ENCODE results near the gene DPYSL5.

The DPYSL5 gene

DNA sequence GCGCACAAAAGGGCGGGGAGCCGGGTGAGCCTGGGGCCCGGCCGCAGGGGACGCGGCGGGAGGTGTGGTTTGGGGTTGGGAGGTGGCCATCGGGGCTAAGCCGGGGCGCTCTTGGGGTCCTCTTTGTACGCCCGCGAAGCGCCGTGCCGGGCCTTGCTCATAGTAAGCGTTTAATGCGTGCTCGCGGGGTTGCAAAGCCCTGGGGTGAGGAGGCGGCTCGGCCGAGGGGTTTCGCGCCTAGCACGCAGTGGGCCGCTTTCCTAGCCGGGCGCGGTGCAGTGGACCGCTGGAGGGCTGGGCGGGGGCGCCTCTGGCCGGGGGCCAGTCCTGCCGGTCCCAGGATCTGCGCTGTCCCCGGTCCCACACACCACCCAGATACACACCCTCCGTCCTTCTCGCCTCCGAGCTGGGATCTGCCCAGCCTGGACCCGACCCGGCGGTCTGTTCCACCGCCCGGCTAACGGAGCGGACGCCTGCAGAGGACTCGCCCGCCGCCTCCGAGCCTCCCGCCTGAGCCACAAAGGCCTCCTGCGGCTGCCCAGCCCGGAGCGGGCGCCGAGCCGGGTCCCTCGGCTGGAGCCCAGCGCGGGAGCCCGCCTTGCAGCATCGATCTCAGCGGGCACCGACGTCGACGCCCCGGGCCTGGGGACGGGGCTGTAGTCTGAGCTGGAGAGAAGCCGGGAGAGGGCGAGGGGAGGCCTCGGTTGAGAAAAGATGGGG is 564 bp downstream of the DPYSL5 start:
- H3K4me1 Mint-ChIP-seq, result peaks cover 36% of the 10 kb centered on the region
- no peaks in the 10 kb centered on the region for H3K9me3 Mint-ChIP-seq
- no peak overlapping the region for H3K27ac Mint-ChIP-seq
- H3K27me3 Mint-ChIP-seq (ENCODE audit: low read depth), result peaks cover 79% of the 10 kb centered on the region
- no peaks in the 10 kb centered on the region for H3K36me3 Mint-ChIP-seq (ENCODE audit: low read depth)
- peak overlapping the region; percentile 81 to 89 (median 84) for H3K4me3 Mint-ChIP-seq
- TF ChIP-seq, protein P1, sequence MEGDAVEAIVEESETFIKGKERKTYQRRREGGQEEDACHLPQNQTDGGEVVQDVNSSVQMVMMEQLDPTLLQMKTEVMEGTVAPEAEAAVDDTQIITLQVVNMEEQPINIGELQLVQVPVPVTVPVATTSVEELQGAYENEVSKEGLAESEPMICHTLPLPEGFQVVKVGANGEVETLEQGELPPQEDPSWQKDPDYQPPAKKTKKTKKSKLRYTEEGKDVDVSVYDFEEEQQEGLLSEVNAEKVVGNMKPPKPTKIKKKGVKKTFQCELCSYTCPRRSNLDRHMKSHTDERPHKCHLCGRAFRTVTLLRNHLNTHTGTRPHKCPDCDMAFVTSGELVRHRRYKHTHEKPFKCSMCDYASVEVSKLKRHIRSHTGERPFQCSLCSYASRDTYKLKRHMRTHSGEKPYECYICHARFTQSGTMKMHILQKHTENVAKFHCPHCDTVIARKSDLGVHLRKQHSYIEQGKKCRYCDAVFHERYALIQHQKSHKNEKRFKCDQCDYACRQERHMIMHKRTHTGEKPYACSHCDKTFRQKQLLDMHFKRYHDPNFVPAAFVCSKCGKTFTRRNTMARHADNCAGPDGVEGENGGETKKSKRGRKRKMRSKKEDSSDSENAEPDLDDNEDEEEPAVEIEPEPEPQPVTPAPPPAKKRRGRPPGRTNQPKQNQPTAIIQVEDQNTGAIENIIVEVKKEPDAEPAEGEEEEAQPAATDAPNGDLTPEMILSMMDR (IDR thresholded peaks at IDR 0.05; ENCODE audit: unreplicated experiment in 3 of 3), result no peak

DNA sequence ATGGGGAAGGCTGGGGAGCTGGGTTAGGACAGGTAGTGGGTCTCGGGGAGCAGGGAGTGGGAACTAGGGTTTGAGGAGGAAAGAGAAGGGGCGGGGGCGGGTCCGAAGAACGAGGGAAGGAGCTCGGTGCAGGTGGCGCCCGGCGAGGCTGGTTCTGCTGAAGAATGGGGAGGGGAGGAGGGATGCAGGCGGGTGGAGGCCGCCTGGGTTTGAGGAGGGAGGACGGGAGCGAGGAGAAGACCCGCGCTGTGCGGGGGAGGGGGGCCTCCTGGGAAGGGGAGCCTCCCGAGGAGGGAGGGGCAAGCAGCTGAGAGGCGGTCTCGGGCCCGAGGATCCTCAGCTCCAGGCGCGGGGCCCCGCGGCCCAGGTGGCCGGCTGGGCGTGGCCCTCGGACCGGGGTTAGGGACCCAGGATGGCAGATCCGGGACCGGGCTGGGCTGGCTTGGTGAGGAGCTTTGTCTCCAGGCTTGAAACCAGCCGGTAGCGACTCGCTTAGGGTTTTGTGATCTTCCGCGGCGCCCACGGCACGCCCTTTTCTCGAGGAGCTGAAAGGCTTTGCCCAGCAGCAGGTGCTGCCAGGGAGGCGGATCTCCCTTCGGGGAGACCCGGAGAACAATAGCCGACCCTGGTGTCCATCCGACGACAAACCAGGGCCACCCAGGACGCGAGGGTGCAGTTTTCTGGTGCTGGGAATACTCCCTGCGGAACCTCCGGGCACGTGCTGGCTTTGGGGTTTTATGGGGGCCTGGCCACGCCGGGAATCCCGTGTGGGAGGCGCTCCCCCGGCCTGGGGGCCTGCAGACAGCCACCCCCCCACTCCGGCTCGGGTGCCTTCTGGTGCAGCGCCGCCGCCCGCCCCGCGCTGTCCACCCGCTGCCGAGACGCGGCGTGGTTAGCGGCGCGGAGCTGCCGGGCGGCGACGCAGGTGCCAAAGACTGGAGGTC is 1.4 kb downstream of the DPYSL5 start:
- Mint-ChIP-seq H3K4me3 (peak overlapping the region; percentile 81 to 89 (median 84)), H3K27me3 (ENCODE audit: low read depth) (peaks cover 74% of the 10 kb centered on the region), H3K27ac (no peak overlapping the region), H3K9me3 (no peaks in the 10 kb centered on the region), H3K4me1 (peaks cover 36% of the 10 kb centered on the region), H3K36me3 (ENCODE audit: low read depth) (no peaks in the 10 kb centered on the region)
- TF ChIP-seq, protein P1 (IDR thresholded peaks at IDR 0.05; ENCODE audit: unreplicated experiment in 3 of 3), result no peak

DNA sequence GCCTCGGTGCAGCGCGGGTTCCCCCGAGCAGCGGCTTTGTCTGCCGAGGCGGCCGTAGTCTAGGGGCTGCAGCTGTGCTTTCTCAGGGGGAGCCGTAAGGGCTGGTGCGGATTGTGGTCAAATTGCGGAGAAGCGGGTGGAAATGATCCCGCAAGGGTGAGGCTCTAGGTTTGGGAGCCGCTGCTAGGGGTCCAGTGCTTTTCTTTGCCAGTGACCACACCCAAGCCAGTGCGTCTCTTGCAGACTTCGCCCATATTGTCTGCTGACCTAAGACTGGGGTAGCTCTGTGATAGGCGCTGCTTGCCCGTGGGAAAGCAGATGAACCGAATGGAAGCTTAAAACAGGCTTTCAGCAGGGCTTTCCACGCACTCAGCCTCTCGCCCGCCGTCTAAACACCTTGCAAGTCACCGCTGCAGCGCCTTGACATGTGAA is 2.1 kb downstream of the DPYSL5 start:
- no peak overlapping the region for H3K27ac Mint-ChIP-seq

DNA sequence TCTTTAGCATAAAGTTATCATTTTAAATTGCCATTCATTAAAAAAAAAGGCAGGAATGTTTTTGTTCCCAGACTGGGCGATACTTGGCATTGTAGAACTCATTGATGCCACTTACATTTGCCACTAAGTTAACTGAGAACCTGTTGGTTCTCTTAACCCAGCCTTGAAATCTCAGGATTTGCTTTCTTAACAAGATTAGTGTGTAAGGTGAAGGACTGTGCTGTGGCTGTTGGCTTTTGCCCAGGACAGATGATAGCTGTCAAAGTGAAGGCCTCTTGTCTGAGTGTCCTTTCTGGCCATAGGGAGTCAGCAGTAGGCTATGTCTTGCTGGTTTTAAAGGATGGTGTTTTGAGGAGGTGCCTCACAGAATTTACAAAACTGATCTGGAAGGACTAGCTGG is 2.6 kb downstream of the DPYSL5 start:
- H3K4me3 Mint-ChIP-seq, result peak overlapping the region; percentile 73 to 82 (median 81)
- TF ChIP-seq, protein P1 (IDR thresholded peaks at IDR 0.05; ENCODE audit: unreplicated experiment in 3 of 3), result no peak
- no peaks in the 10 kb centered on the region for H3K36me3 Mint-ChIP-seq (ENCODE audit: low read depth)
- no peaks in the 10 kb centered on the region for H3K9me3 Mint-ChIP-seq
- H3K27ac Mint-ChIP-seq, result no peak overlapping the region
- H3K4me1 Mint-ChIP-seq, result peaks cover 38% of the 10 kb centered on the region
- H3K27me3 Mint-ChIP-seq (ENCODE audit: low read depth), result peaks cover 74% of the 10 kb centered on the region

More for the DNA sequence above, 2.1 kb downstream of the DPYSL5 start:
- TF ChIP-seq, protein P1 (IDR thresholded peaks at IDR 0.05; ENCODE audit: unreplicated experiment in 3 of 3), result no peak
- Mint-ChIP-seq H3K4me3 (peak overlapping the region; percentile 73 to 82 (median 81)), H3K27me3 (ENCODE audit: low read depth) (peaks cover 75% of the 10 kb centered on the region), H3K4me1 (peaks cover 36% of the 10 kb centered on the region), H3K9me3 (no peaks in the 10 kb centered on the region), H3K36me3 (ENCODE audit: low read depth) (no peaks in the 10 kb centered on the region)

DNA sequence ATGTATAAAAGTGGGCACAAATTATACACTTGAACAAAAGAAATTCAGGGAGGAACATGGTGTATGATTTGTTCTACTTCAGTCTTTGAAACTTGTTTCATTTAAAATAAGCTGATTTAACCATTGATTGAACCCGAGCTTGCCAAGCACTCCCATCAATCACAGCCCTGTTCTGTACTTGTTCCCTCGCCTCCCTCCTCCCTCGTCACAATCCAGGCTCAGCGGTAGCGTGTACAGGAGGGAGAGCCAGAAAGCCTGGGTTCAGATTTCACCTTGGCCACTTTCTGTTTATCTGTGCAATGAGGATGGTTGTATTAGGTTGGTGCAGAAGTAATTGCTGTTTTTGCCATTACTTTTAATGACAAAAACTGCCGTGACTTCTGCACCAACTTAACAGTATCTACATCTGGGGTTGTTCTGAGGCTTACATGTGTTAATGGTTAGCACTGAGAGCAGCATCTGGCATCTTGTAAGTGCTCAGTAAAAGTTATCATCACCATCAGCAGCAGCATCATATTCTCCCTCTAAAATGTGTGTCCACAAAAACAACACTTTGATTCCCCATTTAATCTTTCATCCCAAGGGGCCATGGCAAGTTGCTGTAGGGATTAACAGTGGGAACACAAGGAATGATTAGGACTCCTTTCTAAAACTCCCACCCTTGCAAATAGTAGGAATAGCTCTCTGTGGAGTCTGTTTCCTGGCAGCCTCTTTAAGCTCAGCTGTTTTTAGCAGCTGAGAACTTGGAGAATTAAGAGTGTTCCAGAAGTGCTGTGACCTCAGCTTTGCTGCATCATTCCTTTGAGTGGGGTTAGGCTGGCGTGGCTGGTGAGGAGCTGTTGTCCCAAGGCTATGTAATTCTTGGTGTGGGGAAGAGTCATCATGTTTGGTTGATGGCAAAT is 4.7 kb downstream of the DPYSL5 start:
- TF ChIP-seq, protein P1 (IDR thresholded peaks at IDR 0.05; ENCODE audit: unreplicated experiment in 3 of 3), result no peak
- peak overlapping the region in 1 of 3 experiments; percentile 18 for H3K27ac Mint-ChIP-seq
- H3K9me3 Mint-ChIP-seq, result no peaks in the 10 kb centered on the region
- H3K36me3 Mint-ChIP-seq (ENCODE audit: low read depth), result no peaks in the 10 kb centered on the region
- H3K27me3 Mint-ChIP-seq (ENCODE audit: low read depth), result peaks cover 57% of the 10 kb centered on the region
- peaks cover 30% of the 10 kb centered on the region for H3K4me1 Mint-ChIP-seq
- peak overlapping the region in 1 of 3 experiments; percentile 61 for H3K4me3 Mint-ChIP-seq
